ENCODE results near the gene LRRC70. TPM values are rescaled to one million over a fixed set of nuclear protein-coding genes. Genes with fewer than 3 reads are reported as not detected.

Gene LRRC70
- total and polyA plus RNA-seq, 2 of the 8 experiments (the other 6 are each of a cell fraction or from before 2014, with no cell fraction given): 0.62 to 0.67 TPM

DNA sequence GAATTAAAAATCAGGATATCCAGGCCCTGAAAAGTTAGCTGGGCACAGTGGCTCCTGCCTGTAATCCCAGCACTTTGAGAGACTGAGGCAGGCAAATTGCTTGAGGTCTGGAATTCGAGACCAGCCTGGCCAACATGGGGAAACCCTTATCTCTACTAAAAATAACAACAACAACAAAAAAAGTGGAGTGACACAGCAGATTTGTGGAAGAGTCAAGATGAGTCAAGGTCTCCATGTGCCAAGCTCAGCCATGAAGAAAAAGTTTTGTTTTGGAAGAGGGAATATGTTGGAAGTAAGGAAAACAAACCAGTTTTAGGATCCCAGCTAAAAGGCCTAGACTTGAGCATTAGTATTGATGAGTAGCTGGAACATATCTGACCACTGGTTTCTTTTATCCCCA lies 14.7 kb downstream of the LRRC70 start (continued):
- no peak for TF ChIP-seq RBBP5 (IDR thresholded peaks at IDR 0.05; ENCODE audit: borderline replicate concordance, low read depth, low read length)
- TF ChIP-seq FOSL1 (IDR thresholded peaks at IDR 0.05; ENCODE audit: insufficient read depth, low read depth, low read length): no peak
- TF ChIP-seq YY1 (IDR thresholded peaks at IDR 0.05; ENCODE audit: low read depth, low read length): no peak
- TF ChIP-seq, protein P1, sequence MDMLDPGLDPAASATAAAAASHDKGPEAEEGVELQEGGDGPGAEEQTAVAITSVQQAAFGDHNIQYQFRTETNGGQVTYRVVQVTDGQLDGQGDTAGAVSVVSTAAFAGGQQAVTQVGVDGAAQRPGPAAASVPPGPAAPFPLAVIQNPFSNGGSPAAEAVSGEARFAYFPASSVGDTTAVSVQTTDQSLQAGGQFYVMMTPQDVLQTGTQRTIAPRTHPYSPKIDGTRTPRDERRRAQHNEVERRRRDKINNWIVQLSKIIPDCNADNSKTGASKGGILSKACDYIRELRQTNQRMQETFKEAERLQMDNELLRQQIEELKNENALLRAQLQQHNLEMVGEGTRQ (IDR thresholded peaks at IDR 0.05; ENCODE audit: low read length): no peak
- no peak for TF ChIP-seq JUN (IDR thresholded peaks at IDR 0.05; ENCODE audit: low read depth, low read length)
